Endothelial cell (in vitro differentiated cells): Measurements from ENCODE around the gene ANKRD40. TPM values are rescaled to one million over a fixed set of nuclear protein-coding genes. Genes with fewer than 3 reads are reported as not detected.

Source experiments
- DNase-seq: peaks from one replicate; pipeline ENCODE4 v3.0.0; 2021; ENCODE audit warnings: low spot score
- H3K27ac Mint-ChIP-seq: one replicate; pipeline ENCODE4 v1.8.0; 2021; ENCODE audit warnings: mixed read lengths, inconsistent platforms; ENCODE audit not compliant: unreplicated experiment
- H3K27me3 Mint-ChIP-seq: one replicate; pipeline ENCODE4 v1.8.0; 2021; ENCODE audit warnings: mild to moderate bottlenecking, moderate library complexity, mixed read lengths, inconsistent platforms; ENCODE audit not compliant: unreplicated experiment
- H3K36me3 Mint-ChIP-seq: one replicate; pipeline ENCODE4 v1.8.0; 2021; ENCODE audit warnings: mild to moderate bottlenecking, low read depth, mixed read lengths, inconsistent platforms; ENCODE audit not compliant: unreplicated experiment
- H3K4me1 Mint-ChIP-seq: one replicate; pipeline ENCODE4 v1.8.0; 2021; ENCODE audit warnings: mild to moderate bottlenecking, mixed read lengths, inconsistent platforms; ENCODE audit not compliant: unreplicated experiment
- H3K4me3 Mint-ChIP-seq: one replicate; pipeline ENCODE4 v1.8.0; 2021; ENCODE audit warnings: mild to moderate bottlenecking, mixed read lengths, inconsistent platforms; ENCODE audit not compliant: unreplicated experiment
- H3K9me3 Mint-ChIP-seq: one replicate; pipeline ENCODE4 v1.8.0; 2021; ENCODE audit warnings: mixed read lengths, inconsistent platforms; ENCODE audit not compliant: unreplicated experiment
- CTCF ChIP-seq: fragments of 200-600 bp; sonication (generic); IDR thresholded peaks from one replicate; pipeline ENCODE4 v1.5.0; 2021; ENCODE audit warnings: antibody characterized with exemption; ENCODE audit not compliant: unreplicated experiment
- total RNA-seq: library from RNA; stranded (reverse); fragmentation: NEBNext Ultra II Directional; extraction: Animal tissue kit (Norgen Biotek cat#: 25700); gene quantifications from one replicate; pipeline ENCODE4 v1.2.1, GENCODE V29; 2021; ENCODE audit not compliant: unreplicated experiment

The ANKRD40 gene
- total RNA-seq, 1 donor from 2014 or later = 37.3 TPM

DNA sequence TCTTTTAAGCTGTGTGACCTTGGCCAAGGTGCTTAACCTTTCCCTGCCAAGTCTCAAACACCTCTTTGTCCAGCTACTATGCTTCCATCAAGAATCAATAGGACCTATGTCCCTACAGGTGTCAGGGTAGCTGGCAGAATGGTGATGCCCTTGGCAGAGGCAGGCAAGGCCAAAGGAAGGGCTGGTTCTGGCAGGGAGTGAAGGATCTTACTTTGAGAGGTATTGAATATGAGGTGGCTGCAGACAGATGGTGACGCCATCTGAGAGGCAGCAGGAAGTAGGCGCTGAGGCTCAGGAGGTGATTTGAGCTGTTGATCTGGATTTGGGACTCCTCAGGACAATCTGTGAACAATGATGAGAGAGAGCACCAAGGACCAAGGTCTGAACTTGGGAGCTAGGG, 60.5 kb downstream of the ANKRD40 start:
- no peak for DNase-seq
- Mint-ChIP-seq H3K36me3 (no peaks in the 10 kb centered on the region), H3K4me3 (no peak overlapping the region), H3K27ac (no peak overlapping the region), H3K27me3 (peaks cover 1% of the 10 kb centered on the region), H3K4me1 (peaks cover 3% of the 10 kb centered on the region), H3K9me3 (no peaks in the 10 kb centered on the region)
- no peak for TF ChIP-seq CTCF

- no peak for DNase-seq
- Mint-ChIP-seq H3K4me1 (peaks cover 8% of the 10 kb centered on the region), H3K36me3 (no peaks in the 10 kb centered on the region), H3K27me3 (peaks cover 1% of the 10 kb centered on the region), H3K9me3 (no peaks in the 10 kb centered on the region), H3K27ac (no peak overlapping the region), H3K4me3 (no peak overlapping the region)
- no peak for TF ChIP-seq CTCF
Measured at GRCh38 chr17:50645748-50646682, 61.7 kb downstream of the ANKRD40 start.

Other genes with a start within 250 kb of the ANKRD40 start
- gene CHAD, start 239.0 kb downstream of the ANKRD40 start, total RNA-seq = not detected
- gene RSAD1, start 229.1 kb downstream of the ANKRD40 start, total RNA-seq = 25.9 TPM
- gene MYCBPAP, start 199.5 kb downstream of the ANKRD40 start, total RNA-seq = 0.72 TPM
- 0.49 TPM for gene EPN3, start 175.2 kb downstream of the ANKRD40 start, total RNA-seq
- 72.5 TPM for gene SPATA20, start 160.7 kb downstream of the ANKRD40 start, total RNA-seq
- gene CACNA1G, start 147.2 kb downstream of the ANKRD40 start, total RNA-seq = not detected
- gene ABCC3, start 73.0 kb downstream of the ANKRD40 start, total RNA-seq = 0.67 TPM
- gene LUC7L3, start 11.7 kb upstream of the ANKRD40 start, total RNA-seq = 94.1 TPM
- not detected for gene ANKRD40CL, start 59.6 kb upstream of the ANKRD40 start, total RNA-seq
- gene WFIKKN2, start 127.7 kb upstream of the ANKRD40 start, total RNA-seq = not detected
- 15.5 TPM for gene TOB1, start 158.4 kb upstream of the ANKRD40 start, total RNA-seq